Measurements from ENCODE around the gene TAF1C.

TAF1C gene

GRCh38 chr16:84182680-84183571, 3.9 kb downstream of the TAF1C start:
- Histone ChIP-seq H3K36me3 (ENCODE audit: control insufficient read depth, insufficient read depth, low read length) (no peaks in the 10 kb centered on the region), H3K9me3 (ENCODE audit: control insufficient read depth, low read length) (no peaks in the 10 kb centered on the region), H3K4me2 (ENCODE audit: low read length) (no peak overlapping the region), H2AFZ (no peak overlapping the region), H3K4me3 (ENCODE audit: low read depth, low read length) (no peak overlapping the region), H3K79me2 (peaks cover 10% of the 10 kb centered on the region), H3K9ac (no peak overlapping the region), H3K4me1 (peaks cover 6% of the 10 kb centered on the region), H3K27ac (no peak overlapping the region), H3K27me3 (ENCODE audit: control insufficient read depth, insufficient read depth, low read length) (no peaks in the 10 kb centered on the region)
- TF ChIP-seq CTCF (IDR thresholded peaks at IDR 0.05), result no peak

DNA sequence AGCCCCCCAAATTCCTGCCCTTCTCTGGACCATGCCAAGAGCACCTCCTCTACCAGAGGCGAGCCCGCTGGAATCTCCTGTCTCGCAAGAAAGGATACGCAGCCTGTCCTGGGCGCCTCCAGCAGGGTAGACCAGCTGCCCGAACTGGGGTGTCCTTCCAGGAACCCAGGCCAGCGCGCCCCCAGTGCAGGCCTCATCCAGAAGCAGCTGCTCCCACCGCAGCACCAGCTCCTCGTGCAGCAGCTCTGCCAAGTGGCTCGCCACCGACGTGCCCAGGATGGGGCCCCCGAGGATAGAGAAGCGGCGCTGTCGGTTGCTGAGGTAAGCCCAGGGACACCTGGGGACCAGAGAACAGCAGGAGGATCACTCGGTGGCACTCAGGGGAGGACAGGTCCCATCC, 4.8 kb downstream of the TAF1C start:
- Histone ChIP-seq H3K36me3 (ENCODE audit: control insufficient read depth, insufficient read depth, low read length) (no peaks in the 10 kb centered on the region), H3K27me3 (ENCODE audit: control insufficient read depth, insufficient read depth, low read length) (no peaks in the 10 kb centered on the region), H3K9me3 (ENCODE audit: control insufficient read depth, low read length) (no peaks in the 10 kb centered on the region), H3K4me2 (ENCODE audit: low read length) (no peak overlapping the region), H3K79me2 (peaks cover 10% of the 10 kb centered on the region), H3K4me1 (peaks cover 6% of the 10 kb centered on the region), H3K9ac (no peak overlapping the region), H3K27ac (no peak overlapping the region), H3K4me3 (ENCODE audit: low read depth, low read length) (no peak overlapping the region), H2AFZ (no peak overlapping the region)
- no peak for TF ChIP-seq CTCF (IDR thresholded peaks at IDR 0.05)

DNA sequence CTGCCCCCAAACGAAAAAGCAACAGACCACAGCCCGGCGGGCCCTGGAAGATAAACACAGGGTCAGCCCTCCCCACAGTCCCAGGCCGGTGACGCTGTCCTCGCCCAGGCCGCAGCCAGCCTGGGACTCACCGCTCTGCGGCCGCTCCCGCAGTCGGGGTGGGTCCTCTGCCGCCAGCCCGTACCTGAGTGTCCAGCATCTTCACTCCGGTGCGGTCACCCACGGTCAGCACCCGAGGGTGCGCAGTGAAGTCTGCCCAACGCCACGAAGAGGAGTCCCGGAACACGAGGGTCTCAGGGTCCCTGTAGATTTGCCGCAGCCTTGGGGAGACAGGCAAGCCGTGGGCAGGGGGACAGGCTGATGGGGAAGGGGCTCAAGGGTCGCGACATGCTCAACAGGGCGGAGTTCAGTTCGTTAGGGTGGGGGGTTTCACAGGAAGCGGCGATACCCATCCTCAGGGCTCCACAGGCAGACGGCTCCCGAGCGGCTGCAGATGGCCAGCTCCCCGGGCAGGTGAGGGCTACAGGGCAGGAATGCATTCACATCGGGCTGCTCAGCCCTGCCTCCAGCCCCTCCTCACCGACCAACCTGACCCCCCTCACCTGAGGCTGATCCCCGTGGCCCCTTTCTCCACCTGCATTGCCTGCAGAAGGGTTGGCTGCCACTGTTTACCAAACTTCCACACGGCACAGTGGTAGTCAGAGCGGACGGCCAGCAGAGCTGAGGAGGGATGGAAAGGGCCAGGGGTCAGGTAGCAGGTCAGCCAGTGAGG, 5.5 kb downstream of the TAF1C start:
- Histone ChIP-seq H3K27ac (no peak overlapping the region), H3K4me3 (ENCODE audit: low read depth, low read length) (no peak overlapping the region), H3K79me2 (peaks cover 5% of the 10 kb centered on the region), H3K36me3 (ENCODE audit: control insufficient read depth, insufficient read depth, low read length) (no peaks in the 10 kb centered on the region), H3K4me2 (ENCODE audit: low read length) (no peak overlapping the region), H3K4me1 (peaks cover 6% of the 10 kb centered on the region), H3K27me3 (ENCODE audit: control insufficient read depth, insufficient read depth, low read length) (no peaks in the 10 kb centered on the region), H2AFZ (no peak overlapping the region), H3K9ac (no peak overlapping the region), H3K9me3 (ENCODE audit: control insufficient read depth, low read length) (no peaks in the 10 kb centered on the region)
- no peak for TF ChIP-seq CTCF (IDR thresholded peaks at IDR 0.05)

DNA sequence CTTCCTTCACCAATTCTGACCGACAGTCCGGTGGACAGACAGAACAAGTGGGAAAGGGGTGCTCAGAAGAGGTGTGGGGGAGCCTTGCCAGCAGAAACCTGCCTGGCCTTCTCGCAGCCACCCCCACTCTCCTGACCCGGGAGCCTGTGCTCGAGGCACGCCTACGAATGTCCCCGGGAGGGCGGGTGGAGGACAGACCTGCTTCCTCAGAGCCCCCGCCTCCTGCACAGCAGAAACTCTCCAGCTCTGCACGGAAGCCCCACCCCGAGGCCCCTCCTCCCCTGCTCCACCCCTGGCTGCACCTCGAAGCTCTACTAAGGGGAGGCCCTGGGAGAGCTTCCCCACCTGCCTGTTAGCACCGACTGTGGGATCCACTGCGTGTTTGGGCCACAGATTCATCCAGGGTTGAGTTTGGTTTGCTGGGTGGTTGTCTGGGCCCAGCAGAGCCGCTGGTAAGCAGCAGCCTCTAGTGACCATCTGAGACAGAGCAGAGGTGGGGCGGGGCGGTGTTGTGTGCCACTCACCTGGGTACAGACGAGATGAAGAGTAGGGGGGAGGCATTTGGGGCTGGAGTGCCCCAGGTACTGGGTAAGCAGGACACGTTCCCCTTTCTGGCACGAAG, 6.2 kb downstream of the TAF1C start:
- Histone ChIP-seq H3K27ac (no peak overlapping the region), H3K9ac (no peak overlapping the region), H3K27me3 (ENCODE audit: control insufficient read depth, insufficient read depth, low read length) (no peaks in the 10 kb centered on the region), H3K9me3 (ENCODE audit: control insufficient read depth, low read length) (no peaks in the 10 kb centered on the region), H3K4me1 (no peaks in the 10 kb centered on the region), H3K79me2 (no peaks in the 10 kb centered on the region), H3K4me3 (ENCODE audit: low read depth, low read length) (no peak overlapping the region), H3K36me3 (ENCODE audit: control insufficient read depth, insufficient read depth, low read length) (no peaks in the 10 kb centered on the region), H3K4me2 (ENCODE audit: low read length) (no peak overlapping the region), H2AFZ (no peak overlapping the region)
- TF ChIP-seq CTCF (IDR thresholded peaks at IDR 0.05), result no peak
